D721Med (cell line): Measurements from ENCODE around the gene TMEM132E.
"Not testable (repeated sequence)": the region's sequence is repeated elsewhere in the genome, so short reads cannot be mapped to it uniquely, and the experiment has no call there.

Experiments
- DNase-seq: peaks from one replicate; pipeline ENCODE4 v3.0.0; 2011; ENCODE audit warnings: low spot score; ENCODE audit not compliant: insufficient read length
- FAIRE-seq: peaks from 2 replicates; lab custom pipeline; 2011; peaks lifted over from hg19 to GRCh38; lab: Jason Lieb, UNC
- CTCF ChIP-seq: IDR thresholded peaks from 2 replicates; pipeline ENCODE4 v1.5.1; 2012; ENCODE audit warnings: mild to moderate bottlenecking, control low read depth; ENCODE audit not compliant: insufficient read depth; ENCODE audit errors: missing control alignments

Gene TMEM132E, protein sequence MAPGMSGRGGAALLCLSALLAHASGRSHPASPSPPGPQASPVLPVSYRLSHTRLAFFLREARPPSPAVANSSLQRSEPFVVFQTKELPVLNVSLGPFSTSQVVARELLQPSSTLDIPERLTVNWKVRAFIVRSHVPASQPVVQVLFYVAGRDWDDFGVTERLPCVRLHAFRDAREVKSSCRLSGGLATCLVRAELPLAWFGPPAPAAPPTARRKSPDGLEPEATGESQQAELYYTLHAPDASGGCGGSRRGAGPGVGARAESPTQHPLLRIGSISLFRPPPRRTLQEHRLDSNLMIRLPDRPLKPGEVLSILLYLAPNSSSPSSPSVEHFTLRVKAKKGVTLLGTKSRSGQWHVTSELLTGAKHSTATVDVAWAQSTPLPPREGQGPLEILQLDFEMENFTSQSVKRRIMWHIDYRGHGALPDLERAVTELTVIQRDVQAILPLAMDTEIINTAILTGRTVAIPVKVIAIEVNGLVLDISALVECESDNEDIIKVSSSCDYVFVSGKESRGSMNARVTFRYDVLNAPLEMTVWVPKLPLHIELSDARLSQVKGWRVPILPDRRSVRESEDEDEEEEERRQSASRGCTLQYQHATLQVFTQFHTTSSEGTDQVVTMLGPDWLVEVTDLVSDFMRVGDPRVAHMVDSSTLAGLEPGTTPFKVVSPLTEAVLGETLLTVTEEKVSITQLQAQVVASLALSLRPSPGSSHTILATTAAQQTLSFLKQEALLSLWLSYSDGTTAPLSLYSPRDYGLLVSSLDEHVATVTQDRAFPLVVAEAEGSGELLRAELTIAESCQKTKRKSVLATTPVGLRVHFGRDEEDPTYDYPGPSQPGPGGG (N-terminal part only)

DNA sequence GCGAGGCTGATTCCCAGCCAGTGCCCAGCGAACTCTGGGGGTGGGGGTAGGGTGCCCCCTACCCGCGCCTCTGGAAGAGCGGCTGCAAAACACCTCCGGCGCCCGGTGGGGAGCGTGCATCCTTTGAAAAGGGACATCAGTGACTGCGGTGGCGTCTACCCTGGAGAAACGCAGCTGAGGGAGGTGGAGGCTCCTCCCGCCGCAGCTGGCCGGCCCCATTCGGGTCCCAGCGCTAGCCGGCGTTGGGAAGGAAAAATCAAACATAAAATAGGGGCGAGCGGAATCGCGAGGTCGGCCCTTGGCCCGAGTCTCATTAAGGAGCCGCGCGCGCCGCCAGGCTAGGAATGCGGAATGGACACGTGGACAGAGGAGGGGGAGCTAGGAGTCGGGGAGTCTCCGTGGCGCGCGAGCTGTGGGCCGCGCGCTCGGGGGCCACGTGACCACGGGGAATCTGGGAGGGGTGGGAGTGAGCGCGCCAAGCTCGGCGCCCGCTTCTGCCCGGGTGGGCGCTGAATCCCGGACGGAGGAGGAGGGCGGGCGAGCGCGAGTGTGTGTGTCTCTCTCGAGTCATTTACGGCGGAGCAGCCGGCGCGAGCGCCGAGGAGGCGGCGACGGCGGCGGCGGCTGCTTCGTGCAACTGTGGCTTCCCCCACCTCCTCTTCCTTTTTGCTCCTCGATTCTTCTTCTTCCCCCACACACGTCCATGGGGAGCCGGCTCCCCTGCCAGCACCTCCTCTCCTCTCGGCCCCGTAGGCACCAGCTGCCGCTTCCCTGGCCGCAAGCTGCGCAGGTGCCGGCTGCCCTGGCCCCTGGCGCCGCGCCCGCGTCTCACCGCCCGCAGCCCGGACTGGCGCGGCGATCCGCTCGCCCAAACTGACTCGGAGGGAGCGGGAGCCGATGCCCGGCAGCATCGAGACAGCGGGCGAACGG, at the start of gene TMEM132E:
TMEM132E (plus strand) TSS at position 566 of the 930 bp plus-strand sequence. CDS start 1,495 bp downstream, outside the sequence.
- no peak for DNase-seq
- FAIRE-seq: no peak
- no peak for TF ChIP-seq CTCF

- DNase-seq (no peak), FAIRE-seq (no peak)
- TF ChIP-seq CTCF: no peak
Observed at GRCh38 chr17:34530918-34531317, 48.5 kb upstream of the TMEM132E start.

GRCh38 chr17:34532281-34533065, 46.9 kb upstream of the TMEM132E start:
- TF ChIP-seq CTCF: no peak

DNA sequence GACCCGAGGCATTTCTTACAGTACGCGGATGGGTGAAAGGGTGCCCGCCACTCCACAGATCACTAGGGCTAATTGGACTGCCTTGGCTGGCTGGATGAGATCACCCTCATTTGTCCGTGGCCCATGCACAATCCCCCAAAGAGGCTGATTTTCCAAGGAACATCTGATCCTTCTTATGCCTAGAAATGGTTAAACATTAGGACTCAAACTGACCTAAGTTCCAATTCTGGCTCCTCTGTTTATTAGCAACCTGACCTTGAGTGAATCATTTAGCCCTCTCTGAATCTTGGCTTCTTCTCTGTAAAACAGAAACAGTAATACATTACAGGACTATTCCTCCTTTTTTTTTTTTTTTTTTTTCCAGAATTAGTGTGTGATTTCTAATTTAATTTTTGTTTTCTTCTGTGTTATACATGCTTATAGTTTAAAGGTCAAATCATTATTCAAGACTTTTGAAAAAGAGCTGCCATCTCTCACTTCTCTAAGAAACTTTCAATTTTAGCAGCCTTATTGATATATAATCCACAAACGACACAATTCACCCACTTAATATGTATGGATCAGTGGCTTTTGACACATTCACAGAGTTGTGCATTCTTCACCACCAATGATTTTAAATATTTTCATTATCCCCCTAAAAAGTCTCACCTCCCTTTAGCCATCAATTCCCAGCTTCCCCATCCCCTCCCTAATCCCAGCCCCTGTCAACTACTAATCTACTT, 45.4 kb upstream of the TMEM132E start:
- DNase-seq (no peak), FAIRE-seq (no peak)
- no peak for TF ChIP-seq CTCF

More at GRCh38 chr17:34532281-34533065, 46.9 kb upstream of the TMEM132E start:
- no peak for FAIRE-seq
- no peak for DNase-seq

- DNase-seq: no peak
- no peak for TF ChIP-seq CTCF
- no peak for FAIRE-seq
Observed at GRCh38 chr17:34537445-34537844, 41.9 kb upstream of the TMEM132E start.

DNA sequence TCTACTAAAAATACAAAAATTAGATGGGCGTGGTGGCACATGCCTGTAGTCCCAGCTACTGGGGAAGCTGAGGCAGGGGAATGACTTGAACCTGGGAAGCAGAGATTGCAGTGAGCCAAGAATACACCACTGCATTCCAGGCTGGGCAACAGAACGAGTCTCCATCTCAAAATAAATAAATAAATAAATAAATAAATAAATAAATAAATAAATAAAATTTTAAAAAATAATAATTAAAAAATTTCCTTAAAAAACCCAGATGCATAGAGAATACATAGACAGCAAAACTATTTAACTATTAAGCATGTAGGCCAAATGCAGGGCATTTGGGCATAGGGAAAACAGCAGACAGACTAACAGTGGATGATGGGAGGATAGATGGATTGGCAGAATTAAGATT, 40.8 kb upstream of the TMEM132E start:
- not testable (repeated sequence) for FAIRE-seq

More for the DNA sequence above, 40.8 kb upstream of the TMEM132E start:
- not testable (repeated sequence) for DNase-seq
